ENCODE measurements around the gene DMBT1.

GRCh38 chr10:122617476-122618270 lies 57.1 kb downstream of the DMBT1 start:
- TF ChIP-seq, protein P1, sequence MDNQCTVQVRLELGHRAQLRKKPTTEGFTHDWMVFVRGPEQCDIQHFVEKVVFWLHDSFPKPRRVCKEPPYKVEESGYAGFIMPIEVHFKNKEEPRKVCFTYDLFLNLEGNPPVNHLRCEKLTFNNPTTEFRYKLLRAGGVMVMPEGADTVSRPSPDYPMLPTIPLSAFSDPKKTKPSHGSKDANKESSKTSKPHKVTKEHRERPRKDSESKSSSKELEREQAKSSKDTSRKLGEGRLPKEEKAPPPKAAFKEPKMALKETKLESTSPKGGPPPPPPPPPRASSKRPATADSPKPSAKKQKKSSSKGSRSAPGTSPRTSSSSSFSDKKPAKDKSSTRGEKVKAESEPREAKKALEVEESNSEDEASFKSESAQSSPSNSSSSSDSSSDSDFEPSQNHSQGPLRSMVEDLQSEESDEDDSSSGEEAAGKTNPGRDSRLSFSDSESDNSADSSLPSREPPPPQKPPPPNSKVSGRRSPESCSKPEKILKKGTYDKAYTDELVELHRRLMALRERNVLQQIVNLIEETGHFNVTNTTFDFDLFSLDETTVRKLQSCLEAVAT (IDR thresholded peaks at IDR 0.05): no peak
- TF ChIP-seq PAX8 (IDR thresholded peaks at IDR 0.05) (no peak), SP1 (IDR thresholded peaks at IDR 0.05; ENCODE audit: low read depth, low read length) (no peak), NFXL1 (IDR thresholded peaks at IDR 0.05; ENCODE audit: borderline replicate concordance) (no peak)

Measured in GM12878 (cell line).